ENCODE data around the gene CUX1.

The CUX1 gene

GRCh38 chr7:102282465-102283362, 465.3 kb downstream of the CUX1 start:
- no peak for TF ChIP-seq CTCF (IDR thresholded peaks at IDR 0.05; ENCODE audit: insufficient read depth, low read depth, low read length, missing control alignments)
- no peak for DNase-seq (ENCODE audit: low read depth)

GRCh38 chr7:102283477-102284189, 466.2 kb downstream of the CUX1 start:
- no peak overlapping the region for H3K4me3 ChIP-seq (ENCODE audit: low read length)
- DNase-seq (ENCODE audit: low read depth), result no peak
- no peak for TF ChIP-seq CTCF (IDR thresholded peaks at IDR 0.05; ENCODE audit: insufficient read depth, low read depth, low read length, missing control alignments)

More at GRCh38 chr7:102282465-102283362, 465.3 kb downstream of the CUX1 start:
- H3K4me3 ChIP-seq (ENCODE audit: low read length), result no peak overlapping the region

- no peak for DNase-seq (ENCODE audit: low read depth)
- no peak for TF ChIP-seq CTCF (IDR thresholded peaks at IDR 0.05; ENCODE audit: insufficient read depth, low read depth, low read length, missing control alignments)
- H3K4me3 ChIP-seq (ENCODE audit: low read length), result no peak overlapping the region
Observed at GRCh38 chr7:102284399-102284798, 467.0 kb downstream of the CUX1 start.

- no peak for DNase-seq (ENCODE audit: low read depth)
- no peak for TF ChIP-seq CTCF (IDR thresholded peaks at IDR 0.05; ENCODE audit: insufficient read depth, low read depth, low read length, missing control alignments)
- no peak overlapping the region for H3K4me3 ChIP-seq (ENCODE audit: low read length)
Observed at GRCh38 chr7:102284891-102285539, 467.6 kb downstream of the CUX1 start.

GRCh38 chr7:102285540-102286236, 468.3 kb downstream of the CUX1 start:
- TF ChIP-seq CTCF (IDR thresholded peaks at IDR 0.05; ENCODE audit: insufficient read depth, low read depth, low read length, missing control alignments), result no peak
- no peak for DNase-seq (ENCODE audit: low read depth)
- peak overlapping the region; percentile 52 for H3K4me3 ChIP-seq (ENCODE audit: low read length)

Measured in epithelial cell of esophagus (primary cell).